Immature natural killer cell (primary cell): ENCODE measurements around the gene IL1RN. TPM values are rescaled to one million over a fixed set of nuclear protein-coding genes. Genes with fewer than 3 reads are reported as not detected.
A peak's percentile ranks its signal among the peaks of the same experiment; 100 is the strongest.

ENCODE experiments used
- DNase-seq, 3 donors: peaks; one replicate each; pipeline ENCODE4 v3.0.0; 2022; ENCODE audit warnings: mixed read lengths in 1 of 3
- H3K27ac Mint-ChIP-seq, 6 donors: one replicate each; pipeline ENCODE4 v1.8.0; 2020; ENCODE audit warnings: mixed read lengths in 6 of 6, mild to moderate bottlenecking in 5 of 6, inconsistent platforms in 4 of 6, moderate library complexity in 3 of 6
- H3K27me3 Mint-ChIP-seq, 3 donors: one replicate each; pipeline ENCODE4 v1.8.0; 2020 to 2021; ENCODE audit warnings: low read depth in 3 of 3, mild to moderate bottlenecking in 3 of 3, mixed read lengths in 3 of 3, moderate library complexity in 3 of 3, inconsistent platforms in 1 of 3
- H3K36me3 Mint-ChIP-seq, 3 donors: one replicate each; pipeline ENCODE4 v1.8.0; 2020; ENCODE audit warnings: mixed read lengths in 3 of 3, inconsistent platforms in 2 of 3, mild to moderate bottlenecking in 2 of 3
- H3K4me1 Mint-ChIP-seq, 2 donors: one replicate each; pipeline ENCODE4 v1.8.0; 2020; ENCODE audit warnings: inconsistent platforms in 2 of 2, mild to moderate bottlenecking in 2 of 2, mixed read lengths in 2 of 2, moderate library complexity in 1 of 2
- H3K4me3 Mint-ChIP-seq, 5 donors: one replicate each; pipeline ENCODE4 v1.8.0; 2020; ENCODE audit warnings: mild to moderate bottlenecking in 5 of 5, mixed read lengths in 5 of 5, inconsistent platforms in 3 of 5, moderate library complexity in 3 of 5
- H3K9me3 Mint-ChIP-seq, 6 donors: one replicate each; pipeline ENCODE4 v1.8.0; 2020; ENCODE audit warnings: mild to moderate bottlenecking in 6 of 6, mixed read lengths in 6 of 6, inconsistent platforms in 4 of 6, moderate library complexity in 3 of 6
- polyA plus RNA-seq, 3 donors: library from polyadenylated mRNA; unstranded; fragments of 300-500 nt; fragmentation: Illumina TruSeq; gene quantifications; one replicate each; pipeline ENCODE4 v1.2.3, GENCODE V29; 2021

IL1RN gene
- polyA plus RNA-seq, 3 donors from 2014 or later, result 0.44 to 2.3 (median 1.9) TPM

- no peak for DNase-seq
- Mint-ChIP-seq H3K36me3 (no peaks in the 10 kb centered on the region), H3K27me3 (peaks cover 0 to 2% (median 0%) of the 10 kb centered on the region in 3 donors), H3K9me3 (no peaks in the 10 kb centered on the region), H3K27ac (no peak overlapping the region), H3K4me3 (no peak overlapping the region), H3K4me1 (peaks cover 13% of the 10 kb centered on the region in 2 donors)
Observed at GRCh38 chr2:113112871-113113270, 14.5 kb upstream of the IL1RN start.

- Mint-ChIP-seq H3K9me3 (no peaks in the 10 kb centered on the region), H3K27ac (no peak overlapping the region), H3K4me3 (no peak overlapping the region), H3K36me3 (no peaks in the 10 kb centered on the region), H3K27me3 (peaks cover 0 to 3% (median 2%) of the 10 kb centered on the region in 3 donors), H3K4me1 (peaks cover 13% of the 10 kb centered on the region in 2 donors)
- no peak for DNase-seq
Observed at GRCh38 chr2:113113807-113114206, 13.6 kb upstream of the IL1RN start.

GRCh38 chr2:113114224-113114945 lies 13.0 kb upstream of the IL1RN start:
- no peak overlapping the region for H3K4me3 Mint-ChIP-seq
- no peaks in the 10 kb centered on the region for H3K36me3 Mint-ChIP-seq
- DNase-seq, result no peak
- H3K4me1 Mint-ChIP-seq, result peaks cover 13% of the 10 kb centered on the region in 2 donors
- no peak overlapping the region for H3K27ac Mint-ChIP-seq
- H3K27me3 Mint-ChIP-seq, result peaks cover 0 to 3% (median 2%) of the 10 kb centered on the region in 3 donors
- no peaks in the 10 kb centered on the region for H3K9me3 Mint-ChIP-seq

GRCh38 chr2:113114996-113115395 lies 12.4 kb upstream of the IL1RN start:
- peaks cover 13% of the 10 kb centered on the region in 2 donors for H3K4me1 Mint-ChIP-seq
- peaks cover 2 to 3% (median 2%) of the 10 kb centered on the region in 3 donors for H3K27me3 Mint-ChIP-seq
- no peaks in the 10 kb centered on the region for H3K9me3 Mint-ChIP-seq
- no peak overlapping the region for H3K27ac Mint-ChIP-seq
- no peaks in the 10 kb centered on the region for H3K36me3 Mint-ChIP-seq
- H3K4me3 Mint-ChIP-seq, result no peak overlapping the region
- DNase-seq, result no peak

GRCh38 chr2:113116100-113116958 lies 11.1 kb upstream of the IL1RN start:
- Mint-ChIP-seq H3K27ac (peak overlapping the region in 4 of 6 donors; percentile 12 to 69 (median 30)), H3K4me1 (peaks cover 13% of the 10 kb centered on the region in 2 donors), H3K4me3 (peak overlapping the region; percentile 9 to 52 (median 16))

GRCh38 chr2:113117541-113118262 lies 9.7 kb upstream of the IL1RN start:
- H3K27ac Mint-ChIP-seq, result no peak overlapping the region
- no peaks in the 10 kb centered on the region for H3K36me3 Mint-ChIP-seq
- H3K27me3 Mint-ChIP-seq, result peaks cover 2 to 3% (median 2%) of the 10 kb centered on the region in 3 donors
- no peaks in the 10 kb centered on the region for H3K9me3 Mint-ChIP-seq
- DNase-seq, result no peak
- H3K4me3 Mint-ChIP-seq, result no peak overlapping the region
- H3K4me1 Mint-ChIP-seq, result peaks cover 13% of the 10 kb centered on the region in 2 donors

More at GRCh38 chr2:113116100-113116958, 11.1 kb upstream of the IL1RN start:
- no peaks in the 10 kb centered on the region for H3K9me3 Mint-ChIP-seq
- no peak for DNase-seq
- no peaks in the 10 kb centered on the region for H3K36me3 Mint-ChIP-seq
- H3K27me3 Mint-ChIP-seq, result peaks cover 2 to 3% (median 2%) of the 10 kb centered on the region in 3 donors

- Mint-ChIP-seq H3K36me3 (no peaks in the 10 kb centered on the region), H3K4me1 (peaks cover 13% of the 10 kb centered on the region in 2 donors), H3K27me3 (peaks cover 2 to 3% (median 2%) of the 10 kb centered on the region in 3 donors), H3K27ac (no peak overlapping the region), H3K9me3 (no peaks in the 10 kb centered on the region), H3K4me3 (no peak overlapping the region)
- no peak for DNase-seq
Observed at GRCh38 chr2:113118263-113118657, 9.1 kb upstream of the IL1RN start.

GRCh38 chr2:113119111-113119510 lies 8.3 kb upstream of the IL1RN start:
- no peak for DNase-seq
- Mint-ChIP-seq H3K4me3 (no peak overlapping the region), H3K9me3 (no peaks in the 10 kb centered on the region), H3K27me3 (peaks cover 2 to 7% (median 5%) of the 10 kb centered on the region in 3 donors), H3K36me3 (no peaks in the 10 kb centered on the region), H3K27ac (no peak overlapping the region), H3K4me1 (peaks cover 16 to 19% of the 10 kb centered on the region in 2 donors)

- Mint-ChIP-seq H3K9me3 (no peaks in the 10 kb centered on the region), H3K4me1 (peaks cover 20 to 25% of the 10 kb centered on the region in 2 donors), H3K27me3 (peaks cover 5 to 8% (median 6%) of the 10 kb centered on the region in 3 donors), H3K27ac (no peak overlapping the region), H3K36me3 (no peaks in the 10 kb centered on the region), H3K4me3 (no peak overlapping the region)
- DNase-seq, result no peak
Observed at GRCh38 chr2:113120861-113121260, 6.5 kb upstream of the IL1RN start.

GRCh38 chr2:113122364-113122763 lies 5.0 kb upstream of the IL1RN start:
- Mint-ChIP-seq H3K4me3 (no peak overlapping the region), H3K4me1 (peaks cover 17 to 19% of the 10 kb centered on the region in 2 donors), H3K9me3 (no peaks in the 10 kb centered on the region), H3K27me3 (peaks cover 5 to 9% (median 8%) of the 10 kb centered on the region in 3 donors), H3K36me3 (no peaks in the 10 kb centered on the region), H3K27ac (no peak overlapping the region)
- no peak for DNase-seq

GRCh38 chr2:113123726-113124125 lies 3.7 kb upstream of the IL1RN start:
- no peak for DNase-seq
- Mint-ChIP-seq H3K27me3 (peaks cover 5 to 11% (median 5%) of the 10 kb centered on the region in 3 donors), H3K9me3 (no peaks in the 10 kb centered on the region), H3K4me1 (peaks cover 18 to 20% of the 10 kb centered on the region in 2 donors), H3K36me3 (no peaks in the 10 kb centered on the region), H3K4me3 (peak overlapping the region in 2 of 5 donors; percentile 16 to 33), H3K27ac (peak overlapping the region in 1 of 6 donors; percentile 10)

GRCh38 chr2:113124181-113124961 lies 3.0 kb upstream of the IL1RN start:
- DNase-seq, result no peak
- Mint-ChIP-seq H3K27ac (no peak overlapping the region), H3K27me3 (peaks cover 5 to 11% (median 5%) of the 10 kb centered on the region in 3 donors), H3K4me1 (peaks cover 18 to 20% of the 10 kb centered on the region in 2 donors), H3K9me3 (no peaks in the 10 kb centered on the region), H3K36me3 (no peaks in the 10 kb centered on the region), H3K4me3 (peak overlapping the region in 4 of 5 donors; percentile 7 to 33 (median 21))
